GM13976 (cell line): ENCODE results near the gene ZDHHC14.
"Not testable (repeated sequence)": the region's sequence is repeated elsewhere in the genome, so short reads cannot be mapped to it uniquely, and the experiment has no call there.

Source experiments
- DNase-seq: peaks from one replicate; pipeline ENCODE4 v3.0.0; 2012; ENCODE audit warnings: low spot score
- CTCF ChIP-seq: IDR thresholded peaks from 2 replicates; pipeline ENCODE4 v1.5.1; 2012; ENCODE audit warnings: borderline replicate concordance, mild to moderate bottlenecking; ENCODE audit not compliant: insufficient read depth; ENCODE audit errors: extremely low read depth, missing control alignments, control extremely low read depth
- in situ Hi-C: fragments of 300-500 bp; cut with MboI; formaldehyde crosslinking; loops from one replicate; pipeline ENCODE4 v1.12.0; 2022; ENCODE audit warnings: low sequenced_read_pairs, mixed read lengths, inconsistent platforms; ENCODE audit not compliant: unreplicated experiment

ZDHHC14 gene

GRCh38 chr6:157579467-157580031 lies 198.6 kb downstream of the ZDHHC14 start:
- DNase-seq = no peak
- TF ChIP-seq CTCF = no peak
- in situ Hi-C loops = no loop called here

- in situ Hi-C loops = no loop called here
- TF ChIP-seq CTCF = no peak
- no peak for DNase-seq
Observed at GRCh38 chr6:157584036-157584435, 203.0 kb downstream of the ZDHHC14 start.

- DNase-seq = no peak
- in situ Hi-C loops = no loop called here
- no peak for TF ChIP-seq CTCF
Observed at GRCh38 chr6:157585274-157586087, 204.5 kb downstream of the ZDHHC14 start.

GRCh38 chr6:157586088-157586414 lies 205.1 kb downstream of the ZDHHC14 start:
- TF ChIP-seq CTCF = no peak
- no peak for DNase-seq
- in situ Hi-C loops = no loop called here

- no peak for TF ChIP-seq CTCF
- in situ Hi-C loops = no loop called here
Observed at GRCh38 chr6:157586476-157587126, 205.6 kb downstream of the ZDHHC14 start.

GRCh38 chr6:157587127-157587926 lies 206.3 kb downstream of the ZDHHC14 start:
- in situ Hi-C loops = no loop called here
- no peak for TF ChIP-seq CTCF
- no peak for DNase-seq

More at GRCh38 chr6:157586476-157587126, 205.6 kb downstream of the ZDHHC14 start:
- DNase-seq = no peak

- in situ Hi-C loops, DNase-seq: not testable (repeated sequence)
Observed at GRCh38 chr6:157590654-157591053, 209.7 kb downstream of the ZDHHC14 start.
